ENCODE measurements around the gene SRP14.

SRP14 gene

DNA sequence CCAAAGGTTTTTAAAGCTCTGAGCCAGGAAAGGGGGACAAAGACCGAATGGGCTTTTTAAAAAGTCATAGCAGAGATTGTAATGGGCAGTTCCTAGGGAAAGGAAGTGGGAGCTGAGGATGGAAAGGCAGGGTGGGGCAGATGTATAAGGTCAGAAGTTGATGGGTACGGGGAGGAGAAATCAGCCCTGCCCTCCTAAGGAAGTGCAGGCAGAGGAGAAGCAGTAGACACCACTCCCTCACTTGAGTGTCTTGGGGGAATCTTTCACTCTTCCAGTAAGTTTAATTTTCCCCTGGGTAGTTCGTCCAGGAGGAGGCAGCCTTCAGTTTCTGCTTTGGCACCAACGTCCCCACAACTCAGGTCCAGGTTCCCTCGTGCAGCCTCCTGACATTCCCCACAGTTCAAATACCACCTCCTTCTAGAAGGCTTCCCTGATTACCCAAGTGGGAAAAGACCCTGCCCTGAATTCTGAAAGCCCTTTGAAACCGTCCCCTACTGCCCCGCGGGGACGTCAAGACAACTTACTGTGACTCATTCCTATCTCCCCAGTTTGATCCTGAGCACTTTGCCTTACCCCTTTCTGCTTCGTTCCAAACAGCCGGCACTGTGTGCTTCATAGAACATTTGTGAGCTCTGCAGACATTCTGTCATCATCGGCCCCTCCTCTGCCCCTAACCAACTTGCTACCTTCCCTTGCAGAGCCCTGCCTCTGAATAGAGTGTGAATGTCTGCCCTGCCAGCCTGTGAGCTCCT lies 14.3 kb upstream of the SRP14 start:
- no peak overlapping the region for H3K4me3 ChIP-seq (replicated peaks; ENCODE audit: low read depth, low read length)
- no peaks in the 10 kb centered on the region for H3K27me3 ChIP-seq (replicated peaks; ENCODE audit: control insufficient read depth, insufficient read depth, low read length)
- TF ChIP-seq, protein P1, sequence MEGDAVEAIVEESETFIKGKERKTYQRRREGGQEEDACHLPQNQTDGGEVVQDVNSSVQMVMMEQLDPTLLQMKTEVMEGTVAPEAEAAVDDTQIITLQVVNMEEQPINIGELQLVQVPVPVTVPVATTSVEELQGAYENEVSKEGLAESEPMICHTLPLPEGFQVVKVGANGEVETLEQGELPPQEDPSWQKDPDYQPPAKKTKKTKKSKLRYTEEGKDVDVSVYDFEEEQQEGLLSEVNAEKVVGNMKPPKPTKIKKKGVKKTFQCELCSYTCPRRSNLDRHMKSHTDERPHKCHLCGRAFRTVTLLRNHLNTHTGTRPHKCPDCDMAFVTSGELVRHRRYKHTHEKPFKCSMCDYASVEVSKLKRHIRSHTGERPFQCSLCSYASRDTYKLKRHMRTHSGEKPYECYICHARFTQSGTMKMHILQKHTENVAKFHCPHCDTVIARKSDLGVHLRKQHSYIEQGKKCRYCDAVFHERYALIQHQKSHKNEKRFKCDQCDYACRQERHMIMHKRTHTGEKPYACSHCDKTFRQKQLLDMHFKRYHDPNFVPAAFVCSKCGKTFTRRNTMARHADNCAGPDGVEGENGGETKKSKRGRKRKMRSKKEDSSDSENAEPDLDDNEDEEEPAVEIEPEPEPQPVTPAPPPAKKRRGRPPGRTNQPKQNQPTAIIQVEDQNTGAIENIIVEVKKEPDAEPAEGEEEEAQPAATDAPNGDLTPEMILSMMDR (IDR thresholded peaks at IDR 0.05; ENCODE audit: insufficient read depth, low read length, poor library complexity, severe bottlenecking) = peak; percentile 45
- H3K36me3 ChIP-seq (ENCODE audit: control insufficient read depth, insufficient read depth, low read length) = no peaks in the 10 kb centered on the region
- DNase-seq (ENCODE audit: extremely low read depth, insufficient read length) = no peak

DNA sequence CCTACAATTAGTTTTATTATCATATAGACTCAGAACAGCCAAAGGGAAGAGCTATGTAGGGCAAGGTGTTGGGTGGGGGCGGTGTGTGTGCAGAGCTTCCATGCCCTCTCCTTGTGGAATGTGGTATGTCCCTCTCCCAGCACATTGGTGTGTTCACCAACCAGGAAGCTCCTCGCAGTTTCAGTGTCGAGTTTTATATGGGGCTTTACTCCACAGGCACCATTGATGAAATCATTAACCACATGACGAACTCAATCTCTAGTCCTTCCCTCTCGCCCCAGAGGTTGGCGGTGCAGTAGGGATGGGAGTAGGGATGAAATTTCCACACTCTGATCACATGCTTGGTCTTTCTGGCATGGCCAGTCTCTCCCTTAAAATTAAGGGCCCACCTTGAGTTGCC lies 13.6 kb upstream of the SRP14 start:
- TF ChIP-seq, protein P1 (IDR thresholded peaks at IDR 0.05; ENCODE audit: insufficient read depth, low read length, poor library complexity, severe bottlenecking) = no peak
- H3K4me3 ChIP-seq (replicated peaks; ENCODE audit: low read depth, low read length) = no peak overlapping the region
- H3K27me3 ChIP-seq (replicated peaks; ENCODE audit: control insufficient read depth, insufficient read depth, low read length) = no peaks in the 10 kb centered on the region
- H3K36me3 ChIP-seq (ENCODE audit: control insufficient read depth, insufficient read depth, low read length) = no peaks in the 10 kb centered on the region
- no peak for DNase-seq (ENCODE audit: extremely low read depth, insufficient read length)

DNA sequence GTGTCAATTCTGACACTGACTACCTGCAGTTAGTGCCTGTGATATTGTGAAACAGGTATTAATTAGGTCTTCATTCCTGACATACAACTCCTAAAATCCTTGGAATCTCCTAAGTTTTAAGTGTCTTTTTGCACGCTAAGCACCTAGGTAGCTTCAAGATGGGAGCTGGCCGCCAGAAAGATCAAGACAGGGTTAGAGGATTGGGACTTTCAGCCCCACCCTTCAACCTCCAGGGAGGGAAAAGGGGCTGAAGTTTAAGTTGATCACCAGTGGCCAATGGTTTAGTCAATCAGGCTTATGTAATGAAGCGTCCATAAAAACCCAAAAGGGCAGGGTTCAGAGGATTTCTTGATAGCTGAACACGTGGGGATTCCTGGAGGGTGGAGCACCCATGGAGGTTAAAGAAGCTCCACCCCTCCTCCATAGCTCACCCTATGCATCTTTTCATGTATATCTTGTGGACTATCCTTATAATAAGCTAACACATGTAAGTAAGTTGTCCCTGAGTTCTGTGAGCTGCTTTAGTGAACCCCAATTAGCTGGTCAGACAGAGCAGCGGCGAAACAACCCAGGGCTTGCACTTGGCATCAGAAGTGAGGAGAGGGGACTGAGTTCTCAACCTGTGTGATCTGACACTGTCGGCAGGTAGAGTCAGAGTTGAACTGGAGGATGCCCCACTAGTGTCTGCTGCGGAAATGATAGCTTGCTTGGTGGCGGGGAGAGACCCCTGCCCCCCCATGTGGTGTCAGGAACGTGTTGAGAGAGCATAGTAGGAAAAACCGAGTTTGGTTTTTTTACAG lies 12.8 kb upstream of the SRP14 start:
- Histone ChIP-seq H3K36me3 (ENCODE audit: control insufficient read depth, insufficient read depth, low read length) (no peaks in the 10 kb centered on the region), H3K4me3 (replicated peaks; ENCODE audit: low read depth, low read length) (no peak overlapping the region), H3K27me3 (replicated peaks; ENCODE audit: control insufficient read depth, insufficient read depth, low read length) (no peaks in the 10 kb centered on the region)
- TF ChIP-seq, protein P1 (IDR thresholded peaks at IDR 0.05; ENCODE audit: insufficient read depth, low read length, poor library complexity, severe bottlenecking) = no peak
- DNase-seq (ENCODE audit: extremely low read depth, insufficient read length) = no peak

DNA sequence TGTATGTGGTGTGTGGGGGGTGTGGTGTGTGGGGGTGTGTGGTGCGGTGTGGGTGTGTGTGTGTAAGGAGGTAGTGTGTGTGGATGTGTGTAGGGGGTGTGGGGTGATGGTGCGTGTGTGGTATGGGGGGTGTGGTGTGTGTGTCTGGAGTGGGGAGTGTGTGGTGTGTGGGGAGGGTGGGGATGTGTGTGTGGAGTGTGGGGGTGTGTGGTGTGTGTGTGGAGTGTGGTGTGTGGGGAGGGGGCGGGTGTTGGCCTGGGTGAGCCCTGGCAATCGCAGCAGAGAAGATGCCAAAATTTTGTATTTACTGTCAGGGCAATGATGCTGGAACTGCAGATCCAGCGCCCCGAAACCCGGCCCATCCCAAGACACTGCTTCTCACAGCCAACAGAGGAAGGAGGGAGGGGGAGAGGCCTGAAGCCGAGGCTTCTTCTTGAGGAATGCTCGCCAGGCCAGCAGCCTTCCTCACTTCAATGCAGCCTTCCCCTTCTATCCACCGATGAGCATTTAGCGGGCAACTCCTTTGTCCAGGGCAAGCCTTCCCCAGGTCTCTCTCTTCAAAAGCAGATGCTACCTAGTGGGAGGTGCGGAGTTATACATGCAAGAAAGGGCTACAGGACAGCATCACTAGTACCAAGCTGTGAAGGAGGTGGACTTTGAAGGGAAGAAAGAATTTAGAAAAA lies 11.9 kb upstream of the SRP14 start:
- TF ChIP-seq, protein P1 (IDR thresholded peaks at IDR 0.05; ENCODE audit: insufficient read depth, low read length, poor library complexity, severe bottlenecking) = no peak
- Histone ChIP-seq H3K27me3 (replicated peaks; ENCODE audit: control insufficient read depth, insufficient read depth, low read length) (no peaks in the 10 kb centered on the region), H3K36me3 (ENCODE audit: control insufficient read depth, insufficient read depth, low read length) (no peaks in the 10 kb centered on the region), H3K4me3 (replicated peaks; ENCODE audit: low read depth, low read length) (no peak overlapping the region)
- no peak for DNase-seq (ENCODE audit: extremely low read depth, insufficient read length)

DNA sequence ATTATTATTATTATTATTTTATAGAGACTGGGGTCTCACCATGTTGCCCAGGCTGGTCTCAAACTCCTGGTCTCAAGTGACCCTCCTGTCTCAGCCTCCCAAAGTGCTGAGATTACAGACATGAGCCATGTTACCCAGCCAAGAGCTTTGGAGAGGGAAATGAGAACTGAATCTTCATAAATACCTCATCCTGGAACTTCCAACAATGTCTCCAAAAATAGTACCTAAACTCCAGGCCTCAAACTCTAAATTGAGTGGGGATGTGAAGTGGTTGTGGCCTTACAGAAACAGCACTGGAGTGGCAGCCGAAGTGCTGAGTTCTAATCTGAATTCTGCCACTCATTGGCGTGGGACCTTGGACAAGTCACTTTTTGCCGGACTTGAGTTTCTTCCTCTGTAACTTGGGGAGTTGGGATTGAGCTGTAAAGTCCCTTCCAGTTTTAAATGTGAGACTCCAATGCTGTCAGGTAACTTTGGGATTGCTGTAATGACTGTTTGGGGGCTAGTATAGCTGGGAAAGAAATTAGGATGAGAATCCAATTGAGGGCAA lies 10.0 kb upstream of the SRP14 start:
- no peak overlapping the region for H3K4me3 ChIP-seq (replicated peaks; ENCODE audit: low read depth, low read length)
- no peaks in the 10 kb centered on the region for H3K27me3 ChIP-seq (replicated peaks; ENCODE audit: control insufficient read depth, insufficient read depth, low read length)
- DNase-seq (ENCODE audit: extremely low read depth, insufficient read length) = no peak
- TF ChIP-seq, protein P1 (IDR thresholded peaks at IDR 0.05; ENCODE audit: insufficient read depth, low read length, poor library complexity, severe bottlenecking) = no peak
- no peaks in the 10 kb centered on the region for H3K36me3 ChIP-seq (ENCODE audit: control insufficient read depth, insufficient read depth, low read length)

All from GM06990 (cell line).